Suprapubic skin (tissue), 4 donors: ENCODE data around the gene INSM1. TPM values are rescaled to one million over a fixed set of nuclear protein-coding genes. Genes with fewer than 3 reads are reported as not detected.

Experiments
- DNase-seq, 2 donors: peaks; one replicate each; pipeline ENCODE4 v3.0.0-alpha.2; 2019; ENCODE audit warnings: low spot score in 2 of 2
- H3K27ac ChIP-seq: fragments of 200-600 bp; sonication (generic); one replicate; pipeline ENCODE4 v1.5.1; 2019
- H3K27me3 ChIP-seq: fragments of 200-600 bp; sonication (generic); one replicate; pipeline ENCODE4 v1.5.1; 2019
- H3K36me3 ChIP-seq: fragments of 200-600 bp; sonication (generic); one replicate; pipeline ENCODE4 v1.5.1; 2019
- H3K4me1 ChIP-seq: fragments of 200-600 bp; sonication (generic); one replicate; pipeline ENCODE4 v1.5.1; 2019
- H3K4me3 ChIP-seq: fragments of 200-600 bp; sonication (generic); one replicate; pipeline ENCODE4 v1.5.1; 2019; ENCODE audit warnings: mild to moderate bottlenecking
- H3K9me3 ChIP-seq: fragments of 200-600 bp; sonication (generic); one replicate; pipeline ENCODE4 v1.5.1; 2019
- EP300 ChIP-seq: sonication (generic); formaldehyde crosslinking; IDR thresholded peaks from one replicate; pipeline ENCODE4 v1.6.1; 2017; ENCODE audit warnings: antibody characterized with exemption
- POLR2A ChIP-seq, 2 donors: fragments of 450-650 bp; IDR thresholded peaks; one replicate each; pipeline ENCODE4 v1.6.1; 2017; ENCODE audit warnings: antibody characterized with exemption in 2 of 2, mild to moderate bottlenecking in 2 of 2, moderate library complexity in 2 of 2
- POLR2AphosphoS5 ChIP-seq, 3 donors: sonication (generic); formaldehyde crosslinking; IDR thresholded peaks; one replicate each; pipeline ENCODE4 v1.6.1; 2017; ENCODE audit warnings: antibody characterized with exemption in 3 of 3
- WGBS: methylation state at CpG from one replicate; pipeline ENCODE4 v1.1.5; 2018; 5-methylcytosine and 5-hydroxymethylcytosine counted together
- total RNA-seq, 4 donors: library from RNA; depleted of rRNA; stranded (reverse); fragments of >200 nt; gene quantifications; one replicate each; pipeline ENCODE4 v1.1.0, GENCODE V29; 2016
- TF ChIP-seq, protein P1 (sequence below), 2 donors: fragments of 200-600 bp in 1 of 2; fragments of 450-650 bp in 1 of 2; sonication (generic) in 1 of 2; IDR thresholded peaks; one replicate each; pipeline ENCODE4 v1.5.1; 2016 to 2019; ENCODE audit warnings: antibody characterized with exemption in 2 of 2, mild to moderate bottlenecking in 1 of 2, moderate library complexity in 1 of 2

INSM1 gene
- total RNA-seq, 4 donors from 2014 or later = not detected

DNA sequence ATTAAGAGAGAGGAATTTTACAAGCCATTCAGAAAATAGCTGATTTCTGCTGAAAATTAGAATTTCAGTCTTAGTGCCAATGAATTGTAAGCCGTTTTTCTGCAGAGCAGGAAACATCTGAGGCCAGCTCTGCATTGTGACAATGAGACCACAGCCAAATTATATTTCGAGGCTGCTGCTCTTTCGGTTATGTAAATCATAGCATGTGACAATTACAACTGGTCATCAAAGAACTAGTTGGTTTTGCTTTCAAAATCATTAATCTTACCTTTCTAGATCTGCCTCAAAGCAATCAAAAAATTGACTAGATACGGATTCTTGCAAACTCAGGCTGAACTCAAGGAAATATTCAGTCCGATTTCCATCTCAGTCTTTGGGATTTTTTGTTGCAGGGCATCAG lies 33.4 kb upstream of the INSM1 start:
- no peak for DNase-seq
- Histone ChIP-seq H3K27me3 (no peaks in the 10 kb centered on the region), H3K27ac (no peak overlapping the region), H3K4me1 (no peaks in the 10 kb centered on the region), H3K36me3 (no peaks in the 10 kb centered on the region), H3K4me3 (no peak overlapping the region), H3K9me3 (no peaks in the 10 kb centered on the region)
- TF ChIP-seq POLR2AphosphoS5 (IDR thresholded peaks at IDR 0.05) = no peak
- no peak for TF ChIP-seq POLR2A (IDR thresholded peaks at IDR 0.05)
- TF ChIP-seq, protein P1, sequence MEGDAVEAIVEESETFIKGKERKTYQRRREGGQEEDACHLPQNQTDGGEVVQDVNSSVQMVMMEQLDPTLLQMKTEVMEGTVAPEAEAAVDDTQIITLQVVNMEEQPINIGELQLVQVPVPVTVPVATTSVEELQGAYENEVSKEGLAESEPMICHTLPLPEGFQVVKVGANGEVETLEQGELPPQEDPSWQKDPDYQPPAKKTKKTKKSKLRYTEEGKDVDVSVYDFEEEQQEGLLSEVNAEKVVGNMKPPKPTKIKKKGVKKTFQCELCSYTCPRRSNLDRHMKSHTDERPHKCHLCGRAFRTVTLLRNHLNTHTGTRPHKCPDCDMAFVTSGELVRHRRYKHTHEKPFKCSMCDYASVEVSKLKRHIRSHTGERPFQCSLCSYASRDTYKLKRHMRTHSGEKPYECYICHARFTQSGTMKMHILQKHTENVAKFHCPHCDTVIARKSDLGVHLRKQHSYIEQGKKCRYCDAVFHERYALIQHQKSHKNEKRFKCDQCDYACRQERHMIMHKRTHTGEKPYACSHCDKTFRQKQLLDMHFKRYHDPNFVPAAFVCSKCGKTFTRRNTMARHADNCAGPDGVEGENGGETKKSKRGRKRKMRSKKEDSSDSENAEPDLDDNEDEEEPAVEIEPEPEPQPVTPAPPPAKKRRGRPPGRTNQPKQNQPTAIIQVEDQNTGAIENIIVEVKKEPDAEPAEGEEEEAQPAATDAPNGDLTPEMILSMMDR (IDR thresholded peaks at IDR 0.05) = no peak
- TF ChIP-seq EP300 = no peak
- WGBS = 30% methylated on average over 5 of the region's 5 CpGs

DNA sequence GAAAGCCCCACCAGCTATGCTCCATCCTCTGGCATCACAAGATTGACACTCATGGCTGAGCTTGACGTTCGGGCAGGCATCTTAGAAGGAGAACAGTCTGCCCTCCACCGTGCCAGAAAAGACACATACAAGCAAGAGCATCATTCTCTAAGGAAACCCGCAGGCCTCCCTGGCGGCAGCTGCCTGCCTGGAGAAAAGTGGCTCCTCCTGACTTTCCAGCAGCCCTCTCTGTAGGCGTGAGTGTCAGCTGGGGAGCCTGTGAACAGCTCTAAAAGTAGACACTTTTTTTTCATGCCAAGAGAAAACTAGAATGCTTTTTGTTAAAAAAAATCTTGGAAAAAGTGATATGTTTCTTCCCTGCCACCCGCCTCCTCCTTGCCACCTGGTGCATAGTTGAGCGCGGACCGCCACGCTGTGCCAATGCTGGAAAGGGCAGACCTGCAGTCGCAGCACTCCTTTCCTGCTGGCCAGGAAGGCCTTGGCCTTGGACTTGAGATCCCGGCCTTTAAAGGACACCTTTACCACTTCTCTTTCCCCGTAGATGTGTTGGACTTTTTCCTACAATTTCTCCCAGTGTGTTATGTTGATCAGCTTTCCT lies 29.7 kb upstream of the INSM1 start:
- 84% methylated on average over 14 of the region's 14 CpGs for WGBS
- H3K4me1 ChIP-seq = no peaks in the 10 kb centered on the region

DNA sequence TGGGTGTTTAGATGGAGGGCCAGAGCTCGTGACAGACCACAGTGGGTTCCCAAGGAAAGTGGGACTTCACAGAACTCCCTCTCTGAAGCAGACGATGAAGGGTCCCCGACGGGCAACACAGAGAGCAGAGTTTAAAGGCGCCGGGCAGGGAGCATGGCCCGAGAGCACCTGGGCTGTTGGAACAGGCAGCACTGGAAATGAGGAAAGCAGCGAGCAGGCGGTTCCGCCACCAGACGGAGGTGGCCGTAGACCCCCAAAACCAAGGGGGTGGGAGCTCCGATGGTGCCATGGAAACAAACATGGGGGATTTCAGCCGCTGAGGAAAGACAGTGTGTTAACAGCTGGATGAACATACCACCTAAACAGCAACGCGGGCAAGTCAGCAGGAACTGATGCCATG lies 27.5 kb upstream of the INSM1 start:
- Histone ChIP-seq H3K4me1 (no peaks in the 10 kb centered on the region), H3K27ac (no peak overlapping the region), H3K36me3 (no peaks in the 10 kb centered on the region), H3K27me3 (peaks cover 3% of the 10 kb centered on the region), H3K9me3 (no peaks in the 10 kb centered on the region), H3K4me3 (no peak overlapping the region)
- 91% methylated on average over 16 of the region's 16 CpGs for WGBS
- TF ChIP-seq, protein P1 (IDR thresholded peaks at IDR 0.05) = no peak
- no peak for TF ChIP-seq POLR2AphosphoS5 (IDR thresholded peaks at IDR 0.05)
- TF ChIP-seq EP300 = no peak
- no peak for TF ChIP-seq POLR2A (IDR thresholded peaks at IDR 0.05)
- no peak for DNase-seq

More for the DNA sequence above, 29.7 kb upstream of the INSM1 start:
- no peak for DNase-seq
- Histone ChIP-seq H3K27me3 (peaks cover 3% of the 10 kb centered on the region), H3K4me3 (no peak overlapping the region), H3K27ac (no peak overlapping the region), H3K36me3 (no peaks in the 10 kb centered on the region), H3K9me3 (no peaks in the 10 kb centered on the region)
- TF ChIP-seq POLR2AphosphoS5 (IDR thresholded peaks at IDR 0.05) (no peak), POLR2A (IDR thresholded peaks at IDR 0.05) (no peak), EP300 (no peak)
- TF ChIP-seq, protein P1 (IDR thresholded peaks at IDR 0.05) = no peak

DNA sequence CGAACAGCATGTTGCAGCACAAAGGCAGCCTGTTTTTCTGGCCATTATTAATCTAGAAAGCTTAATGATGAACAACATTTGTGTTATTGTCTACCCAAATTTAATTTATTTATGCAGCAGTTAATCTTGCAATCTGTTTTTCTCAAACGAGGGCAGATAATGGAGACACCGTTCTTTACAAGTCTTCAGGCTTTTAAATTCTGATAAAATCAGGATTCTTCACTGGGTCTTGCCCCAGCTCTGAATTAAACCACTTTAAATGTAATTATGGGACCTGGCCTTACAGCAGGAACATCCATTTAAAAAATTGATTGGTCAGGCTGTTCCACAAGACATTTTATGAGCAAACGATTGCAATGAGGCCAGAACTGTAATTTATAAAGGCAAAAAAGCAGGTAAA lies 26.5 kb upstream of the INSM1 start:
- no peaks in the 10 kb centered on the region for H3K4me1 ChIP-seq
- H3K36me3 ChIP-seq = no peaks in the 10 kb centered on the region
- peaks cover 3% of the 10 kb centered on the region for H3K27me3 ChIP-seq
- DNase-seq = no peak
- H3K9me3 ChIP-seq = no peaks in the 10 kb centered on the region
- no peak overlapping the region for H3K27ac ChIP-seq
- no peak overlapping the region for H3K4me3 ChIP-seq
- WGBS = 41% methylated on average over 4 of the region's 4 CpGs
- TF ChIP-seq POLR2AphosphoS5 (IDR thresholded peaks at IDR 0.05) (no peak), EP300 (no peak), POLR2A (IDR thresholded peaks at IDR 0.05) (no peak)
- TF ChIP-seq, protein P1 (IDR thresholded peaks at IDR 0.05) = no peak

DNA sequence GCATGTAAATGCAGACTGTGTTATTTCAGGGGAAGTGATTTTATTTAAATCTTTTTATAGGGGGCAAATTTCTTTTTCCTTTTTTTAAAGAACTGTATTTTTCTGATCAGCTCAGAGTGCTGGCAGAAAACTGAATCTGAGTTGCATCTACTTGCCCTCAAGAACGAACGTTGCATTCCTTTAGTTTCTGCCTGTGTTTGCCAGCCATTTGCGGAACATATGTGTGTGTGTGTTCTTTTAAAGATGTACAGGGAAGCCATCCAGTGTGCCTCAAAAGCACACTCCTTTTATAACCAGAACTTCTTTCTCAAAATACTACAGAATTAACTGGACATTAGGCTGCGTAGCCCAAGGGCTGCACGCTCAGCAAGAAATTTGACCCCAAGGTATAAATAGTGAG lies 25.8 kb upstream of the INSM1 start:
- Histone ChIP-seq H3K4me1 (no peaks in the 10 kb centered on the region), H3K36me3 (no peaks in the 10 kb centered on the region), H3K27ac (no peak overlapping the region), H3K4me3 (no peak overlapping the region), H3K27me3 (peaks cover 3% of the 10 kb centered on the region), H3K9me3 (no peaks in the 10 kb centered on the region)
- DNase-seq = no peak
- TF ChIP-seq, protein P1 (IDR thresholded peaks at IDR 0.05) = no peak
- no peak for TF ChIP-seq POLR2A (IDR thresholded peaks at IDR 0.05)
- 29% methylated on average over 5 of the region's 5 CpGs for WGBS
